Stimulated activated CD4-positive, alpha-beta T cell treated with anti-CD3 and anti-CD28 coated beads, Interleukin-1b, Interleukin-23, amount 100 ng/mL, for 4 hours (primary cell): ENCODE results near the gene KANSL1.
"Not testable (repeated sequence)": the region's sequence is repeated elsewhere in the genome, so short reads cannot be mapped to it uniquely, and the experiment has no call there.

ENCODE experiments used
- DNase-seq, 2 donors: peaks; one replicate each; pipeline ENCODE4 v3.0.0-alpha.2; 2020; ENCODE audit warnings: low read depth in 2 of 2

The KANSL1 gene

DNA sequence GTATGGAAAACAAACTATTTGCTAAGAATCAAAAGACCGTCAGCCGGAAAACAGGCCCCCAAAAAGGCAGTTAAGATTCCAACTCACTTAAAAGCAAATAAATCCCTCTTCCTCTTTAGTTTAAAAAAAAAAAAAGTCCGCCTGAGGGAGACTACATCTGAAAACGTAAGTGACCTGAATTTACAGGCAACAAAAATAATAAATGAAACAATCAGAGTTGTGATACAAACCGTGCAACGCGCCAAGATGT is 1.1 kb downstream of the KANSL1 start:
- no peak for DNase-seq

DNA sequence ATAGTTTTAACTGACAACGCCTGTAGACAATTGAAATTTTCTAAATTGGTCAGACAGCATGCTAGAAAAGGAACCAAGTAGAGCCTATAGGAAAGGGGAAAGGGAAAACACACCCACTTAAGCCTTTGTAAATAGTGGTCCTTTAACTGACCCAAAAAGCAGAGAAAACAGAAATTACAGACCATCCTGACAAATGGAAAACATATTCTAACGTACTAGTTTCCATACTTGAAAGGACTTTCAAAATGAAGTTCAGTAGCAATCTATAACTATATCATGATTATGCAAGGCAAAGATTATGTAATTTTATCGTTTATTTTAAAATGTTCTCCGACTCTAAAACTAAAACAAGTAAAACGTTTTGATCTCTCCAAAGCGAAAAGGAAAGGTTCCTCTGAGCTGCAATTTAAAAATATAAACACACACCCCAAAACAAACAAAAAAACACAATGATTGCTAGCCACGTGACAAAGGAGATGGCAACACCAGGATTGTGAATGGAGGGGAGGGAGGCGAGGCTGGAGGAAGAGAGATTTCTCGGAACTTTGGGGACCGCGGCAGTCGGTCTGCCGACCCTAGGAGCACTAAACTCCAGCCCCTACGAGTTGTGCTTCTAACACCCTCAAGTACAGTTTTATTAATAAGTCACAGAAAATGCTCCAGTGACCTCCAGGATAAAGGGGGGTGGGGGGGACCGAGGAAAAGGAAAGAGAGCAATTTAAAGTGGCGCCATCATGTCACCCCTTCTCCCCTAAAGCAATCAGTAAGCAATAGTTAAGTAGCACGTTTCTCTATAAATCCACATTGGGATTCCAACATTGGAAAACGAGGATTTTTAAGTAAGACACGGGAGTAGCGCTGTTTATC is 1.7 kb downstream of the KANSL1 start:
- no peak for DNase-seq

DNA sequence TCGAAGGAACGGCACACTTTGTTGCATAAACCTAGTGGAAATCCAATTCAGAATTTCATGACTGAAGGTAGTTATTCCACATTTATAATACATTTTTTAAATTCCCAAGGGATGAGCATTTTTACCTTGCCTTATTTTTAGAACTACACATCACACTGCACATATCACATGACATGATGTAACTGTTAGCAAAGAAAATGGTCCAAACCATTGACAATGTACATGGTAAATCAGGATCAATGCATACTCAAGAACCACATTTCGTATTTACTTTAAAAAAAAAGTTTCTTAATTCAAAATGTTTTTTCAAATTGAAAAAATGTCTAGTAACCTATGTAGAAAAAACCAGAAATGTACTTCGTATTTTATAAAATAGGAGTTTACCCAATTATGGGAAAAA is 2.5 kb downstream of the KANSL1 start:
- no peak for DNase-seq

DNA sequence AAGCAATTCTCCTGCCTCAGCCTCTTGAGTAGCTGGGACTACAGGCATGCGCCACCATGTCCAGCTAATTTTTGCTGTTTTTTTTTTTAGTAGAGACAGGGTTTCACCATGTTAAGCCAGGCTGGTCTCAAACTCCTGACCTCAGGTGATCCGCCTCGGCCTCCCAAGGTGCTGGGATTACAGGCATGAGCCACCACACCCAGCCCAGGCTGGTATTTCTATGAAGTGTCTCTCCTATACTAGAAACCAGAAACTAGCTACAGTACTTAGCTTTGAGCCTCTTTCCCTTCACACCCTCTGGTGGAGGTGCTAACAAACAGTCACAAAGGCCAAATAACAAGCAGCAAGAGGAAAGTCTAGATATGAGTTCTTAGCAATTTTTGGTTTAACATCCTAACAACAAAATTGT is 6.4 kb downstream of the KANSL1 start:
- DNase-seq, result peak in 1 of 2 donors; percentile 15

DNA sequence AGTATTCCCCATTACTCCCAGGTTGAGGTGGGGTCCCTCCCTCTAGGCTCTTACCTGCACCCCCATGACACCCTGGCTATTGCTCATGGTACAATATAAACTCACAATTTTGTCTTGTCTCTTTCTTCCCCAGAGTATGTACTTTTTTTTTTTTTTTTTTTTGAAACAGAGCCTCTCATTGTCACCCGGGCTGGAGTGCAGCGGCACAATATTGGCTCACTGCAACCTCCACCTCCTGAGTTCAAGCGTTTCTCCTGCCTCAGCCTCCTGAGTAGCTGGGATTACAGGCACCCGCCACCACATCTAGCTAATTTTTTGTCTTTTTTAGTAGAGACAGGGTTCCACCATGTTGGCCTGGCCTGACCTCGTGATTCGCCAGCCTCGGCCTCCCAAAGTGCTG is 8.5 kb downstream of the KANSL1 start:
- DNase-seq, result no peak

DNA sequence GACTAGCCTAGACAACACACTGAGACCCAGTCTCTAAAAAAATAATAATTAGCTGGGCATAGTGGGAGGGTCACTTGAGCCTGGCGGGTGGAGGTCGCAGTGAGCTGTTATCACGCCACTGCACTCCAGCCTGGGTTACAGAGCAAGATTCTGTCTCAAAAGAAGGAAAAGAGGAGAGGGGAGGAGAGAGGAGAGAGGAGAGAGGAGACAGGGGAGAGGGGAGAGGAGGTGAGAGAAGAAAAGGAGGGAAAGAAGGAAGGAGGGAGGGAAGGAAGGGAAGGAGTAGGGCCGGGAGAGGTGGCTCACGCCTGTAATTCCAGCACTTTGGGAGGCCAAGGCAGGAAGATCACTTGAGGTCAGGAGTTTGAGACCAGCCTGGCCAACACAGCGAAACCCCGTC is 9.8 kb downstream of the KANSL1 start:
- not testable (repeated sequence) for DNase-seq

DNA sequence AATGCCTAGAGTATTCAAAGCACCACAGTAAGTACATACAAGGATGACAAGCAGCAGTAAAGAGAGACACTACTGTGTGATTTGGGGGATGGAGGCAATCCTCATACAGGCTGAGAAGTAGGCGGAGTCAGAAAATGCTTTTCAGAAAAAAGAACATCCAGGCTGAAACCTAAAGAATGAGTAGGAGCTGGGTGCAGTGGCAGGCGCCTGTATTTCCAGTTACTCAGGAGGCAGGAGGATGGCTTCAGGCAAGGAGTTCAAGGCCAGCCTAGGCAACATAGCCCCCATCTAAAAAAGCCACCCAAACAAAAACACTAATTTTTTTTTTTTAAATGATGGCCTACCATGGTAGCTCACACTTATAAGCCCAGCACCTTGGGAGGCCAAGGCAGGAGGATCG is 10.3 kb downstream of the KANSL1 start:
- no peak for DNase-seq

DNA sequence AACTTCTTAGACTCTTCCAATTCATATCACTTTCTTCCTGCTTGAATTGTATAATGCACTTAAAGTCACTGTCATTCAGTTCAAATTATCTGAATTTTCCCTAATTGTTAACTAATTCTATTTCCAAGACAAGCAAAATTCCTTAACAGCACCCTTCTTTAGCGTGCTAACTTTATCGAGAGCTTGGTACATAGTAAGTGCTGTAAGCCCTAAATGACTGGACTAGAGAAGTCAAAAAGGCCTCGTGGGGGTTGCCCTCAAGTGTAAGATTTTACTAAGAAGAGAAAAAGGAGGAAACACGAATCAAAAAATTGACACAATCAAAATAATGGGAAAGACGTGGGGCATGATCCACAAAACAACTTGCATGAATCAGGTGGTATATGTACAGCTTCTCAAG is 11.3 kb downstream of the KANSL1 start:
- DNase-seq, result no peak

DNA sequence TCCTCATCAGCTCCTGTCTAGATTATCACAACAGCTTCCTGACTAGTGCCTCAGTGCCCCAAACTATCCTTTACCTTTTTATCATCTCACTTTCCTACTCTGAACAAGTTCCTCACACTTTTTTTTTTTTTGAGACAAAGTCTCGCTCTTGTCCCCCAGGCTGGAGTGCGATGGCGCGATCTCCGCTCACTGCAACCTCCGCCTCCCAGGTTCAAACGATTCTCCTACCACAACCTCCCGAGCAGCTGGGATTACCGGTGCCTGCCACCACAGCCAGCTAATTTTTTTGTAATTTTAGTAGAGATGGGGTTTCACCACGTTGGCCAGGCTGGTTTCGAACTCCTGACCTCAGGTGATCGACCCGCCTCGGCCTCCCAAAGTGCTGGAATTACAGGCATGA is 11.9 kb downstream of the KANSL1 start:
- not testable (repeated sequence) for DNase-seq

DNA sequence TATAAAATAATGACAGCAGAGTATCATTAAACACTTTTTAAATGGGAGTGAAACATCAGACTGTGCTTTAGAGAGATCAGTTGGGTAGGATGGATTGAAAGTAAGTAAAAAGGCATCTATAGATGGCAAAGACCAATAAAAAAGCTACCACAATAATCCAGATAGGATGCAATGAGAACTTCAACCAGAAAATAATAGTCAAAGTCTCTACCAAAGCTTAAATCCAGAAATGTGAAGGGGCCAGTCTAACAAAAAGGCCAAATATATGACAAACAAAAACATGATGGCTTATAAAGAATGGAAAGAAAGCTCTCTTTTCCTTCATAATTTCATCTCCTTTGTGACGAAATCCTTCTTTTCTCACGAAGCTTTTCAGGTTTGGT is 12.3 kb downstream of the KANSL1 start:
- no peak for DNase-seq

DNA sequence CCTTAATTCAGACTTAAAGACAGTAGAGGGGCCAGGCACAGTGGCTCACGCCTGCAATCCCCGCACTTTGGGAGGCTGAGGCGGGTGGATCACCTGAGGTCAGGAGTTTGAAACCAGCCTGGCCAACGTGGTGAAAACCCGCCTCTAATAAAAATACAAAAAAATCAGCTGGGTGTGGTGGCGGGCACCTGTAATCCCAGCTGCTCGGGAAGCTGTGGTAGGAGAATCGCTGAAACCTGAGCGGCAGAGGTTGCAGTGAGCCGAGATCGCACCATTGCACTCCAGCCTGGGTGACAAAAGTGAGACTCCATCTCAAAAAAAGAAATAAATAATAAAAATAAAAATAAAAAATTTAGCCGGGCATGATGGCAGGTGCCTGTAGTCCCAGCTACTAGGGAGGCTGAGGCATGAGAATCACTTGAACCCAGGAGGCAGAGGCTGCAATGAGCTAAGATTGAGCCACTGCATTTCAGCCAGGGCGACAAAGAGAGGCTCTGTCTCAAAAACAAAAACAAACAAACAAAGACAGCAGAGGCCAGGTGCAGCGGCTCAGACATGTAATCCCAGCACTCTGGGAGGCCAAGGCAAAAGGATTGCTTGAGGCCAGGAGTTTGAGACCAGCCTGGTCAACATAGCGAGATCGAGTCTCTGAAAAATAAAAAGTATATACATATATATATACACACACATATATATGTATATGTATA is 12.9 kb downstream of the KANSL1 start:
- DNase-seq, result not testable (repeated sequence)

DNA sequence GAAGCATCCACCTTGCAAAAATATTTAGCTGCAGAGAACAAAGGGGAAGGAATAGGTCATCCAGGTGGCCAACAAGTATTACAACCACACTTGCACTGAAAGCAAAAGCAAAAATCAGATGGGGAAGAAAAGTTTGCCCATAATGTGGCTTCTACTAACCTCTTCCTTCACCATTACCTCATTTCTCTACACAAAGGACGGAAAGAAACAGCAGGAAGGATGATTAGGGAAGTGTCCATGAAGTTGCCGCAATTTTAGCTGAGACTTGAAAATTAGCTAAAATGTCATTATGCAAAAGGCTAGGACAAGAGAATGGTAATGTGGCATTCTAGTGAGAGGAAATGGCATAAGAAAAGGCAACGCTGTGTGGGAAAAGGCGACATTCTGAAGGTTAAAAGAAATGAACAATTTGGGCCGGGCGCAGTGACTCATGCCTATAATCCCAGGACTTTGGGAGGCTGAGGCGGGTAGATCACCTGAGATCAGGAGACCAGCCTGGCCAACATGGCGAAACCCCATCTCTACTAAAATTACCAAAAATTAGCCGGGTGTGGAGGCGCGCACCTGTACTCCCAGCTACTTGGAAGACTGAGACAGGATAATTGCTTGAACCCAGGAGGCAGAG is 13.7 kb downstream of the KANSL1 start:
- no peak for DNase-seq

DNA sequence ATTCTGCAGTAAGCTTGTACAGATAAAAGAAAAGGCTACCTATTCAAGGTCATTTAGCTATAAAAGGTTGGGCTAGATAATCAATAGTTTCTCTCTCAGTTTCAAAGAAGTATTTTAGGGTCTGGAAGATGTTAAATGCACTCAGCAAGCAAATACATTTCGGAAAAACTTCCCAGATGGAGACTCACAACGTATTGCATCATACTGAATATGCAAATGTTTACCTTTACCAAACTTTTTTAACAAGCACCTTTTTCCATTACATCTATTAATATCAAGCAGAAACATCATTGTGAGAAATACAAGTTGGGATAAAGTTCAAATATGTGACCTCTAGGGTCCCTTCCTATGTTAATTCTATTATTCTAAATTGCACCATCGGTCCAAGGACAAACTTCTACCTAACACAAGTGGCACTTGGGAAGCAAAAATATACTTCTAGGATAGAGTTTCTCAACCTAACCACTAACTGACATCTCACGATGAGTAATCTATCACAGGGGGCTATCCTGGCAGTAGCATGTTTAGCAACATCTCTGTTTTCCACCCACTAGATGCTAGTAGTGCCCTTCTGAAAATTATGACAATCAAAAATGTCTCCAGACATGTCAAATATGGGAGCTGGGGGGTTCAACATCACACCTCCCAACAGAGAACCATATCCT is 14.5 kb downstream of the KANSL1 start:
- DNase-seq, result no peak

DNA sequence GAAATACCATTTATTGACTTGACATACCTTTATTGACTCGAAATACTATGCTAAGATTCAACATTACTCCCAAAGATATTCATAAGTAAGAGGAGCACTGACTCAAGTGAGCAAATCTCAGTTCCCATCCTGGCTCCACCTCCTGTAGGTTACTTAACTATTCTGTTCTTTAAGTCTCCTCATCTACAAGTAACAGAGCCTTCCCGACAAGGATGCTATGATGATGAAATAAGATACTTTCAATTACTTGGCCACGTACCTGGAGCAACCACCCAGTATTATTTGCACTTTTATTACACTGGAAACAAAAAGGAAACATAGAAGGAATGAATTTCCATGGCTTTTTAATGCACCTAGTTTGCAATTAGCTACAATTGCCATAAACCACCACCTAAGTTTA is 16.3 kb downstream of the KANSL1 start:
- no peak for DNase-seq

DNA sequence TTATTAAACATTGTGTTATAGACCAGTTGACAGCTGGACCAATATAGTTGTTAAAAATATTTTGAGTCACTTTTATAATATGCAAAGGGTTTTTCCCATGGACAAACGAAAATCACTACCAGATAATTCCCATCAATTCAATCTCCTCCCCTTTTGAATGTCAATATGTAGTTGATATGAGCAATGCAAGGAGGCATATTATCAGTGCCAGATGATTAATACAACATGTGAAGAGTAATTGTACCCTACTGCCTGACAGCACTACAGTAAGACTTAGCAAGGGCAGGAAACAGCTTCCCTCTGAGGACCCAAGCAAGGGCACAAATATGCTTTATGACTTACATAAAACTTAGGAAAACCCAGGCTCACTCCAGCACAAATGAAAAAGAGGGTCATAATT is 17.3 kb downstream of the KANSL1 start:
- no peak for DNase-seq

DNA sequence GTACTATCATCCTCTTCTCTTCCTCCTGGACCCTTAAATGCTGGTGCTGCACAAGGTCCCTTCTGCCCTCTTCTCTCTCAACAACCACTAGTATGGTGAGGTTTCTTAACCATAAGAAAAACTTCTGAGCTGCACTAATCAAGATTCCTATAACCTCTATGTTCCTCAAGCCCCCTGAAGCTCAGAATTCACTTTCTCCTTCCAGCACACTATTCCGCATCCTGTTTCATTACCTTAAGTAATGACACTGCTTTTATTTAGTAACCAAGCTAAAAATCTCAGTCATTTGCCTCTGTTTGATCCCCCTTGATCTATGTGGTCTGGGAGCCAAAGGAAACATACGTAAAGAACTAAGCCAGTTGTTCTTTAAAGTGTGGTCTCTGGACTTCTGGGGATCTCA is 20.1 kb downstream of the KANSL1 start:
- no peak for DNase-seq

DNA sequence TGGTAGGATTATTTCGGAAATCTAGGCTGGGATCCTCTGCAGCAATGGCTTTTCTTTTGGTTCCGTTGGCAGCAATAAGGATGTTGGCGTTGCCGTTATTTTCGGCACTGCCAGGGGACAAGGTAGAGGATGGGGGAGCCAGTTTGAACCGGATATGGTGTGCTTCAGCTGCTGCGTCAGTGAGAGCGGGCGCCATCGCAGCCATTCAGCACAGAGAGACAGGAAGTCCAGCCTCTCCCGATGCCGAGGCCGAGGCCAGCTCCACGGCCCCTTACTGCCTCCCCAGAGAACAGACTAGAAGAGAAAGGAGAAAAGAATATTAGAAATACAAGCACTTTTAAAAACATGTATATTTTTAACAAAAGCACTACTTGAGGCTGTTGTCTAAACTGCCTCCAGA is 21.3 kb downstream of the KANSL1 start:
- DNase-seq, result no peak

DNA sequence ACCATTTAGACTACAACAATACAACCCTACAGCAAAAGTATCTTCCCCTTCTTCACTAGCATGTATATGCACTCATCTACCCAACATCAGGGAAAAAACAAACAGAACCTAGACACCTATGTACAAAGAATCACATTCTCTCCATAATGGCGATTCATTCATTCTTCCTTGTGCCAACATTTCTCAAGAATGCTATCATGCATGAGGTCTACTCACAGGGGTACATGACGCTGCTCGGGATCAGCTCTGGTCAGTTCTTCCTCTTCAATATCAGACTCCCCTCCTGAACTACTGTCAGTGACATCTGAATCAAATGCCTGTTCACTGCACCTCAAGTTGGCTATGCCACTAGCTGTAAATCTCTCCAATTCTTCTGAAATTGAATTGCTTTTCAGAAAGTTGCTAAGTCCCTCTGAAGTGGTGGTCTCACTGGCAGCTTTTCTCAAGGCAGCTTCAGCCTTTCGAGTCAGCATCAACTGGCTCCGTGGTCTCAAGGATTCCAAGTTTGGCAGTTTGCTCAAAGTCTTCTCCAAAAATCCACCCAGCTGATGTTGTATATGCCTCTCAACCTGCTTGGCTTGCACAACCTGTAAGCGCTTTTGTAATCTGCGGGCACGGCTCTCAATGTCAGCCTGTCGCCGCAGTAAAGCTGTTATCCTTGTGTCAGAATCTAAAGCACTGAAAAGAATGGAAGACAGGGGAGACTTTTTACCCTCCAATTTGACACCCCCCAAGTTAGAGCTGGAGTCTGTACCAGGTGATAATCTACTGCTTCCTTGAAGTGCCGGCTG is 22.4 kb downstream of the KANSL1 start:
- DNase-seq, result no peak

DNA sequence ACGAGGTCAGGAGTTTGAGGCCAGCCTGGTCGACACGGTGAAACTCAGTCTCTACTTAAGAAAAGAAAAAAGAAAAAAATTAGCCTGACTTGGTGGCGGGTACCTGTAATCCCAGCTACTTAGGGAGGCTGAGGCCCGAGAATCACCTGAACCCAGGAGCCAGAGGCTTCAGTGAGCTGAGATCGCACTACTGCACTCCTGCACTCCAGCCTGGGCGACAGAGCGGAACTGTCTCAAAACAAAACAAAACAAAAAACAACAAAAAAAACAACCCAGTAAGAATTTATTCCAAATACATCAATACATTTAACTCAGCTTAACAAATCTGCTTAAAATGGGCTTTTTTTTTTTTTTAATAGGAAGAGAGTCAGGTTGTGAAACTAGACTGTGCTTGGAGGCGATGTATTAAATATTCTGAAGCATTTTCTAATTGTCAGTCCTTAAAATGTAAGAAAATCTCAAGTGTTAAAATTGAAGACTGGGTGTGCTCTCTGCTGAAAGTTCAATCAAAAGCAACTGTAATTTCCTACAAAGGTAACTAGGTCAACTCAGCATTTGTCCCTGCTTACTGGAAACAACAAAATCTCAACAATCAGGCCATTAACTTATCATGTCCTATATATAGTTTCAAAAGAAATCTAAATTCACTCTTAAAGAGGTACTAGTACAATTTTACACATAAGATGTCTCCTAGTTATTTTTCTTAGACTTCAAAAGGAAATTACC is 23.2 kb downstream of the KANSL1 start:
- DNase-seq, result no peak

DNA sequence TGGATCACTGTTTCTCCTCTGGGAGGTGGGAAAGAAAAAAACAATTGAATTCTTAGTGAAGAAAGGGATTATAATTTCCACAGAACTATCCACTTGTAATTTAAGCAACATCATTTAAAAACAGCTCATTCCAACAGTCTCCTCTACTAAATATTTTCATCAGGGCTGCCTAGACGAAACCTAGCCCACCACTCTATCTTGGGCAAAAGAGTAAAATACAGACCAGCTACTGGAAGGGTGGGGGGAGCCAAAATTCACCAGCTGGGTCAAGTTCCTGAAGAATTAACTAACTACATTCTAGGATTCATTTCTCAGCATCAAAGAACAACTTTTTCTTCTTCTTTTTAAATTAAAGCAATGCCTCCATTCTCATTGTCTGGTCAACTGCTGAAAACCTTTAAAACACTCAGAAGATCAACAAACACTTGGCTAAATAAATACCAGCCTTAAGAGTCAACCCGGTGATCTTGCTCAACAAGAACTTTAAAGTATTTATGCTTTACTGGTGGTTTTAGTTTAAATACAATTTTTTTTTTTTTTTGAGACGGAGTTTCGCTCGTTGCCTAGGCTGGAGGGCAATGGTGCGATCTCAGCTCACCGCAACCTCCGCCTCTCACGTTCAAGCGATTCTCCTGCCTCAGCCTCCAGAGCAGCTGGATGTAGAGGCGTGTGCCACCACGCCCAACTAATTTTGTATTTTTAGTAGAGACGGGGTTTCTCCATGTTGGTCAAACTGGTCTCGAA is 25.2 kb downstream of the KANSL1 start:
- DNase-seq, result no peak
